ENCODE data around the gene FAM151A.
"Not testable (repeated sequence)": the region's sequence is repeated elsewhere in the genome, so short reads cannot be mapped to it uniquely, and the experiment has no call there.

The FAM151A gene

DNA sequence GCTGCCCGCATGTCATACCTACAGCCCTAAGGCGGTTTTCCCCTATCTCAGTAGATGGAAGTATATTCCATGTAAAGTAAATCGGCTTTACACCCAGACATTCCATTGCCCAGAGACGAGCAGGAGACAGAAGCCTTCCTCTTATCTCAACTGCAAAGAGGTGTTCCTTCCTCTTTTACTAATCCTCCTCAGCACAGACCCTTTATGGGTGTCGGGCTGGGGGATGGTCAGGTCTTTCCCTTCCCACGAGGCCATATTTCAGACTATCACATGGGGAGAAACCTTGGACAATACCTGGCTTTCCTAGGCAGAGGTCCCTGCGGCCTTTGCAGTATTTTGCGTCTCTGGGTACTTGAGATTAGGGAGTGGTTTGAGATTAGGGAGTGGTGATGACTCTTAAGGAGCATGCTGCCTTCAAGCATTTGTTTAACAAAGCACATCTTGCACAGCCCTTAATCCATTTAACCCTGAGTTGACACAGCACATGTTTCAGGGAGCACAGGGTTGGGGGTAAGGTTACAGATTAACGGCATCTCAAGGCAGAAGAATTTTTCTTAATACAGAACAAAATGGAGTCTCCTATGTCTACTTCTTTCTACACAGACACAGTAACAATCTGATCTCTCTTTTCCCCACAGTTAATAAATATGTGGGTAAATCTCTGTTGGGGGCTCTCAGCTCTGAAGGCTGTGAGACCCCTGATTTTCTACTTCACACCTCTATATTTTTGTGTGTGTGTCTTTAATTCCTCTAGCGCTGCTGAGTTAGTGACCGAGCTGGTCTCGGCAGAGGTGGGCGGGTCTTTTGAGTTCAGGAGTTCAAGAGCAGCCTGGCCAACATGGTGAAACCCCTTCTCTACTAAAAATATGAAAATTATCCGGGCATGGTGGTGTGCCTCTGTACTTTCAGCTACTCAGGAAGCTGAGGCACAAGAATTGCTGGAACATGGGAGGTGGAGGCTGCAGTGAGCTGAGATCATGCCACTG lies 13.4 kb upstream of the FAM151A start:
- DNase-seq, result not testable (repeated sequence)

DNA sequence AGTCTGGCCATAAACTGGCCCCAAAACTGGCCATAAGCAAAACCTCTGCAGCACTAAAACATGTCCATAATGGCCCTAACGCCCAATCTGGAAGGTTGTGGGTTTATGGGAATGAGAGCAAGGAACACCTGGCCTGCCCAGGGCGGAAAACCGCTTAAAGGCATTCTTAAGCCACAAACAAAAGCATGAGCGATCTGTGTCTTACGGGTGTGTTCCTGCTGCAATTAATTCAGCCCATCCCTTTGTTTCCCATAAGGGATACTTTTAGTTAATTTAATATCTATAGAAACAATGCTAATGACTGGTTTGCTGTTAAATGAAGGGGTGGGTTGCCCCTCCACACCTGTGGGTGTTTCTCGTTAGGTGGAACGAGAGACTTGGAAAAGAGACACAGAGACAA lies 12.5 kb upstream of the FAM151A start:
- not testable (repeated sequence) for DNase-seq

DNA sequence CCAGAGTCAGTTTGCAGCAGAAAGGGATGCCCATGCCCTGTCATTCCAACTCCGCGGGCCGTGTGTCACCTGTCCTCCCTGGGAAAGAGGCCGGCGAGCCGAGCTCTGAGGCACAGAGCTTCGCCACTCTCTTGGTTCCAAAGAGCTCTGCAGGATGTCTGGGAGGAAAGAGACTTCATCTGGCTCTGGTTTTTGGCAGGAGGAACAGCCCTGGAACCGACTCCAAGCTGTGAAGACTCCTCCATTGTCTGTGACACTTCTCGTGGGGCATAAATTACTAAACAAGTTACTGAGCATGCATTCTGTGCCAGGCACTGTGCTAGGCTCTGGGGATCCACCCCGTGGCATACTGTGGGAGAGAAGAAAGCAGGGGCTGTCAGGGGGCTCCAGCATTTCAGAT lies 3.9 kb upstream of the FAM151A start:
- no peak for DNase-seq

DNA sequence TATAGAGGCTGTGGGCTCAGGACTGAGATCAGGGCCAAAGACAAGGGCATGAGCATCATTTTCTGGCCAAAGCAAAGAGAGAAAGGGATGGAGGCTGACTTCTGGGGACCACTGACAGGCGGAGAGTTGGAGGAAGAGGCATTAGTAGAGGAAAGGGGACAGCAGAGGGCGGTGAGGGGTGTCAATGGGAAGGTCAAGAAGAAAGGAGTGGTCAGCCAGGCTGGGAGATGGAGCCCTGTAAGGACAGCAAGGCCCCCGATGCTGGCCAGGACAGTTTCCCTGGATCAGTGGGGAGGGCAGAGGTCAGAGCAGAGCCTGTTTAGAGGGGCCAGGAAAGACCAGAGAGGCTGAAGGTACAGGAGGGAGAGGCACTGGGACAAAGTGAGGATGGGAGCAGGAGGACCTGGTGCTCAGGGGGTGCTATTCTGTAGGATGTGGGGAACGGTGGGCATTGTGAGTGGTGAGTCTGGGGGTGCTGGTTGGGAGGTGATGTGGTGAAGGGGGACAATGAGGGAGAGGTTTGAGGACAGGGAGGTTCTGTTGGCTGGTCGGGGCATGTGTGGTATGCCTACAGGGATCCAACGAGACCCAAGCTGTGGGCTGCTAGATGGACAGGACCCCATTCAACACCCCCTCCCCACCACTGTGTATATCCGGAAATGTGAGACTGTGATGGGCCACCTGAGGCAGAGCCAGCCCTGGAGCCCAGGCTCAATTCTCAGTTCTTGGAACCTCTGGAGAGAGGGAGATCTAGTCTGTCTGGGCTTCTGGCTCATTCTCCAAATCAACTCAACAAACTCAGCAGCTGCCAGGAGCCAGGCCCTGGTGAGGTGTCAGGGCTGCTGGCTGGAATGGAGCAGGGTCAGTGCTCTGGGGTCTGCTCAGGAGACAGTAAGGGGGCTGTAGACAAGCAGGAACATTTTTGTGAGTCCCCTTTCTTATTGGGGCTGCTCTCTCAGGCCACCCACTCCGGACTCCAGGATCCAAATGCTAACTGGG lies 1.4 kb upstream of the FAM151A start:
- DNase-seq, result no peak

DNA sequence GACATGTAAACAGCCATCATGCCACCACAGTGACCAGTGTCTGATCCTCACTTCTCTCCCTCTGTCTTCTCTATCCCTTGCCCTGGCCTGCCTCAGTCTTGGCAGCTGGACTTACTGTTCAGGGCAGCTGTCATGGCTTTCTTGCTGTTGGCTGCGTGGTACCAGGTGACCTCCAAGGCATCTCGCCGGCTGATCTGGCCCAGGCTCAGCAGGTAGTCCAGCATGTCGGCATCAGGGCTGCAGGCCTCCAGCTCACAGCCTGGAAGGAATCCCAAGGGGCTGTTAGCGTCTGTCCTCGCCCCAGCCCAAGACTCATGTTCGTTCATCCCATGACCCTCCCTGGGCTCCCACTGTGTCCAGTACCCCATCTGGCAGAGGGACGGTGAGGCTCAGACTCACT lies 3.6 kb downstream of the FAM151A start:
- no peak for DNase-seq

DNA sequence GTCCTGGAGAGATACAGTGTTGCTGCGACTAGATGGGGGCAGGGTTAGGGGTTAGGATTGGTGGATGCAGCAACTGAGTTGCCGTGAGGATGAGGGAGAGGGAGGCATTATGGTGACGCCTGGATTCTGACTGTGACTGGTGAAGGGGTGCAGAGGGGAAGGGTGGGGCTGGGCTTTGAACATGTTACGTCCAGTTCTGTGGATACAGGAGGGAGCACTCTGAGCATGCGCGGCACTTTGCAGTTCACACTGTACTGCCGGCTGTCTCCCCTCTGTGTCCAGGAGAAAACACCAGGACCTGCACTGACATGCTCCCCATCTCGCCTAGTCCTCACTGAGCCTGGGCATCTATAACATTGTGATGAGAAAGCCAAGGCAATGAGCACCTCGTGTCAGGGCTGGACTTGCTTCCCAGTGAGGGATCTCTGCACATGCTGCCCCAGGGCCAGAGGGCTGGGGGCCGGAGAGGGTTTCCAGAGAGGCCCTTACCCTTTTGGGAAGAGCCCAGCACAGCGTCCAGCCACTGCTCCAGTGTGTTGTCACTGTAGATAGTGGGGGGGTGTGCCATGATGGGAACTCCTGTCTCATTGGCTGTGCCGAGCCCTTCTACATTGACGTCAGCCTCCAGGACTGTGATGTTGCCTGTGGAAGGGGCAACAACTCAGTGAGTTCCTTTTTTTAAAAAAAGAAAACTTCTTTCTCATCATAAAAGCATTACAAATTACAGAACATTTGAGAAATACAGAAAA lies 7.6 kb downstream of the FAM151A start:
- no peak for DNase-seq

DNA sequence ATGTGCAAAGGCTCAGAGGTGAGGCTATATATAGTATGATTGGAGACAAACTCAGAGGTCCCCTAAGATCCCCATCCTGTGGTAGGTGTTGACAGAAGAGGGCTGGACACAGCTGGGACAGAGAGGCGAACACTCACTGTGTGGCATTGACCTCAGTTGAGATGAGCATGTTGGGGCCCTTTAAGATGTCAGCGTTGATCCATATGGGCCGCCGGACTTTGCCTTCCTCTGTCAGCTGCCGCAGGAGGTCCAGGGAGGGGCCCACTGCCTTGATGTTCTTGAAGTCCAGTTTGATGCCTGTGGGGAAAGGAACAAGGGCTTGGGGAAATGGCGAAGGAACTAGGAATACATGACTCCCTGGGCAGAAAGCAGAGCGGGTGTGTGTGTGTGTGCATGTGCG lies 8.8 kb downstream of the FAM151A start:
- no peak for DNase-seq

DNA sequence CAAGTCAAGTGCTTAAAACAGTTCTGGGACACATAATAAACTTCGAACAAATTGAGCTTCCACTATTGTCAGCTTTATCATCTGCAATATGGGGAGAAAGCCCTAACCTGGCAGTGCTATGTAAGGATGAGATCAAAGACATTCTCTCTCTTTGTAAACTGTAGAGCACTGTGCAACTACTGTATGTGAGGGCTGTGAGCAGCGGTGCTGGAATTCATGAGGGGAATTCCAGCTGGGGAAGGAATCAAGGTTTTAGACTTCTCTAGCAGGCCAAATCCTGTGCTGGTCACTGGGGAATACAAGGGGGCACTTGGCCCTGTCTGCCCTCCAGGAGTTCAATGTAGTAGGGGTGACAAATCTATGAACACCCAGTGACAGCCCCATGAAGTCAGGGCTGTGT lies 9.3 kb downstream of the FAM151A start:
- no peak for DNase-seq

DNA sequence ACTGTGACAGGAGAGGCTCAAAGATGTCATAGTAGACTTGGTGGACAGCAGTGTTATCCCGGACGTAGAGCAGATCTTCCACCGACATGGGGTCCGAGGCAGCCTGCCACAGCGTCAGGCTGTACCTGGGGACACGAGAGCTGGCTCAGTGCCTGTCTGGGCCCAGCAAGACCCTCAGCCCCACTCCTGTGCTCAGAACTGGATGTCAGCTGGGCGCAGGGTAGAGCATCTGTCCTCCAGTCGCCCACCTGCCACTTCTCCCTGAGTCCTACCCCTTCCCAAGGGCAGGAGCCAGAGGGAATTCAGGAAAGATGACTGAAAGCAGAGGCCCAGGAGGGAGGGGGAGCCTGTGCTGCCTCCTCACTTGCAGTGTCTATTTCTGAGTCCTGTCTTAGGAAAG lies 11.7 kb downstream of the FAM151A start:
- DNase-seq, result no peak

DNA sequence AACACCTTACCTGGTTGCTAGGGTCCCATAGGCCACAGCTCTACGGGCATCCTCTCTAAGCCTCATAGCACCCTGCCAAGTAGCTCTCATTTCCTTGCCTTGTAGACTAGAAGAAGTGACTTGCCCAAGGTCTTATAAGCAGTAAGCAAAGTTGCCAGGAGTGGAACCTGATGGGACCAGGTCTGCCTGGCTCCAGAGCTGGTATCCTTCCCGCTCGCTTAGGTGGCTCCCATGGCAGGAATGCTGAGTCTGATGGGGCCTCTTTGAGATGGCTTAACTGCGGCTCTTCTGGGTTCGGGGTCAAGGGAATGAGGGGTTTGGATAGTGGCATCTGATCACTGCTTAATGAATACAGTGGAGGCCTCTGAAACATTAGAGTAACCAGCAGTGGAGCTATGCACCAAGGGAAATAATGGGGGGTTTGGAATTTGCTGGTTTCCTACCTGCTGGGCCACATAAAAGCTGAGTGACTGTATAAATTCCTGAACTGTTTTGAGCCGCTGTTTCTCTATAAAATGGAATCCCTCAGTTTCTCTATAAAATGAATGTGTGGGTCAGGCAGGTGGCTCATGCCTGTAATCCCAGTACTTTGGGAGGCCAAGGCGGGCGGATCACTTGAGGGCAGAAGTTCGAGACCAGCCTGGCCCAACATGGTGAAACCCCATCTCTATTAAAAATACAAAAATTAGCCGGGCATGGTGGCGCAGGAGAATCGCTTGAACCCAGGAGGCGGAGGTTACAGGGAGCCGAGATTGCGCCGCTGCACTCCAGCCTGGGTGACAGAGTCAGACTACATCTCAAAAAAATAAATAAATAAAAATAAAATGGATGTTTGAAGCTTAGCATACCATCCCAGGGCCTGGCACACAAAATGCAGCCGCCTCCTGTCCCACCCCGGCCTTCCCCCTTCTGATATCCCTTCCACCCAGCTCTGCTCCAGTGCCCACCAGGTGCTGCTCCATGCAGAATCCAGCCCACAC lies 12.4 kb downstream of the FAM151A start:
- no peak for DNase-seq

DNA sequence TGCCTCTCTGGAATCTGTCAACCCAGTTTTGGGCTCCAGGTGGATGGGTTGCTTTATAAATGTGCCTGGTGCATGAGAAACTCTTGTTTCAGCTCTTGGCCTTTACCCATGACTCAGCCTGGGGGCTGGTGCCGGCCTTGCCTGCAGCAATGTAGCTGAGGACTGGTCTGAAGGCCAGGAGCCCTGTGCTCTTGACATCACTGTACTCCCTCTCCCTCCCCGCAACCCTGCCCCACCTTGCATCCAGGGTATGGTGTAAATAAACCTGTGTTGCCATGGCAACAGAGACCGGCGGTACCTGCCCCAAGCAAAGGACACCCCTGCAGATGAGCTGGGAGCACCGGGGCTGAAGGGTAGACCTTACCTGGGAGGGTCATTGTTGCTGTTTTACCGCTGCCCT lies 13.3 kb downstream of the FAM151A start:
- DNase-seq, result no peak

DNA sequence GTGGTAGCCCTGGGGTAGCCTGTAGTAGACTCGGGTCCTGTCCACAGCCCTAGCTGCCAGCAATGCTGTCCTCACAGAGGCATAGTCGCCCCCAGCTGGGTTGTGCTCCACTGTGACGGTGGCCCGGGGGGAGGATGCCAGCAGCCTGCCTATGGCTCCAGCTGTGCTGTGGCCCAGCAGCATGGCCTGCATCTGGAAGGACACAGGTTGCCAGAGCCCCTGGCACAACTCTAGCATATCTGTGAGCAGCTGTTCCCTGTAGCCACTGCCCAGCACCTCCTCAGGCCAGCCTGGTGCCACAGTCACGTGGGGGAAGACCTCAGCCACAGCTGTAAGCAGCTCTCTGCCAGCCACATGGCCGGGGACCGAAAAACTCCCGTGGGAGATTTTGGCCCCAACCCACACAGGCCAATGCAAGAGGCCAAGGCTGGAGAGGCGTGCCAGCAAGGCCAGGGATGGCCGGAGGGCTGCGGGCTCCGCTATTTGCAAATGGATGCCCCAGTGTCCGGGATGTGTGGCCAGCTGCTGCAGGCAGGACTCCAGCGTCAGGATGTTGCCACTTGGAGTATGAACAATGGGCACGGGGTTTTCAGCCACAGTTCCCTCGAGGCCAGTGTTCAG lies 13.9 kb downstream of the FAM151A start:
- DNase-seq, result no peak

DNA sequence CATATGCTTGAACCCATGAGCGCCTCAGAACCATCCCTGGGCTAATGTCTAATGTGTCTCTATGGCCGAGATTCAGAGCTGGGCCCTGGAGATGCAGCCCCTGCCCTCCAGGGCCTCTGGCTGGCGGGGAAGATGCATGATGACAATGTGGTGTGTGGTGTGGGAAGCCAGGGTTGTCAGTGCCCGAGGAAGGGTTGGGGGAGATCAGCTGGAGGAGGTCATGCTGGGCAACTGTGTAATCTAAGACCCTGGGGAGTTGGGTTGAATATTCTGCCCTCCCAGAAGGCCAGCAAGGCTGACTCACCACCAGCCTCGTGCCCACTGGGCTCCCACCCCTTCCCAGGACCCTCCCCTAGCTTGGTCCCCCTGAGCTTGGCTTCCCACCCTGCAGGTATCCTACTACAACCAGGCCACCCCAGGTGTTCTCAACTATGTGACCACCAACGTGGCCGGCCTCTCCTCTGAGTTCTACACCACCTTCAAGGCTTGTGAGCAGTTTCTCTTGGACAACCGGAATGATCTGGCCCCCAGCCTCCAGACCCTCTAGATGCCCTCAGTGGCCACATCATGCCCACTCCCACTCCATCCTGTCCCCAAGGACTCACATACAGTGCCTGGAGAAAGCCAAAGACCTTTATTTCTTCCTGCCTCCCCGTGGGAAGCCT lies 14.6 kb downstream of the FAM151A start:
- DNase-seq, result no peak

DNA sequence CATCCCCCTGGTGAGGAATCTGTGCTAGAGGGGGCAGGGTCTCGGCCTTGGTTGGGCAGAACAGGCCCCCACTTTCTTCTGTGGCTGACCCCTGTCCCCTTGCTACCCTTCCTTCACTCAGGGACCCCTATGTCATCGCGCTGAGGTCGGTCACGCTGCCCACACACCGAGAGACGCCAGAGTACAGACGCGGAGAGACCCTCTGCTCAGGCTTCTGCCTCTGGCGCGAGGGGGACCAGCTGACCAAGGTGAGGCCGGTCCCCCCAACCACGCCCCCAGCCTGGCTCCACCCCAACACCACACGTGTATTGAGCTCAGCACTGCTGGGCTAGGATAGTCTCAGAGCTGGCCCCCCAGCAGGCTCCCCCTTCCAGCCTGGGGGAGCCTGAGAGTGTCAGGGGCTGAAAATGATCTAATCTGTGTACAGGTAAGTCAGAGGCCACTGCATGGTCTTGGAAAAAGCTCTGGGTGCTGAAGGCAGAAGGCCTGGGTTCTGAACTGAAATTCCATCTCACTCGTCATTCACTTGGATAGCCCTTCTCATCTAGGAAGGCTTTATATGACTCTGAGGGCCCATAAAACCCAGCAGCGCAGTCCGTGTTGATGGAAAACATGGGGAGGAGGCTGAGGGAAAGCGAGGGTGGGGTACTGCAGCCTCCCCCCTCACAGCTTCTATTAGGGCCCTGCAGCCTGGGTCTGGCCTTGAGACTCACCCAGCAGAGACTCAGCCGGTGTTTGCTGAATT lies 15.3 kb downstream of the FAM151A start:
- DNase-seq, result no peak

DNA sequence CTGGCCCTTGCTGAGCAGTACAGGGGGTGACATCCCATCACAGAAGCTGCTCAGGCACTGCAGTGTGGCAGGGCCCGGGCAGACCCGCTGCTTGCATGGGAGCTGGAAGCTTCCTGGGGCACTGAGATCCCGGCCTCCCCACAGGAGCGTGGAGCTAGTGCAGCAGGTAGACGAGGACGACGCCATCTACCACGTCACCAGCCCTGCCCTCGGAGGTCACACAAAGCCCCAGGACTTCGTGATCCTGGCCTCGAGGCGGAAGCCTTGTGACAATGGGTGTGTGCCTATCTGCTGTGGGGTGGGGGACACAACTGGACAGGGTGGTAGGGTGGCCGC lies 16.4 kb downstream of the FAM151A start:
- DNase-seq, result no peak

DNA sequence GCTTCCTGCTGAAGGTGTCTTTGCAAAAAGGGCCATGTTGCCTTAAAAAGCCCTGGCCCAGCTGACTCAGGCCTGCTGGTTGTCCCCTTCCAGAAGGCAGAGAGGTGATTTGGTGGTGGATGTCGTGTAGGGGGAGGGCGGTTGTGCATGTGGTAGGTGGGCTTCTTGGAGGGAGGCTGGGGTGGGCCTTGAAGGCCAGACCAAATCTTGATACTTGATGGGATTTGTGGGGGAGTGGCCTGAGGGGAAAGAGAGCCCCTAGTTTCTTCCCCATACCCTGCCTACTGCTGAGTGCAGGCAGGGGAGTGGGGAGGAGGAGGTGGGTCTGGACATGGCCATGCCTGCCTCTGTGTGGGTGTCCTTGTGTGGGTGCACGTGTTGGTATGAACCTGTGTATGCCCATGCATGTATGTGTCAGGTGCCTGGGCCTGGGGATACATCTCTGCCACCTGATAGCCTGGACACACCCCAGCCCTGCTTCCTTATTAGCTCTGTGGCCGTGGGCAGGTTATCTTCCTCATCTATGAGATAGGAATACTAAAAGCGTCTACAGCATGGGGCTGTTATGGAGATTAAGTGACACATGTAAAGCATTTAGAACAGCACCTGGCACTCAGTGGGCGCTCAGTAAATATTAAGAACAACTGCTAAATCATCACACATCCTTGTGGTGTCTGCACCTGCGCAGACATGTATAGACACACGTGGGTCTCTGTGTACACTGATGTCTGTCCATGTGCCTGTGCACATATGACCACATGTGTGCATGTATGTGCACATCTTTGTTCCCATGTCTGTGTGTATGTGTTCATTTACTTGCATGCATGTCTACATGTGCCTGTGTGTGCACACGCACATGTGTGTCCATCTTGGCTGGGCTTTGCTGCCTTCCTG lies 17.0 kb downstream of the FAM151A start:
- DNase-seq, result no peak

DNA sequence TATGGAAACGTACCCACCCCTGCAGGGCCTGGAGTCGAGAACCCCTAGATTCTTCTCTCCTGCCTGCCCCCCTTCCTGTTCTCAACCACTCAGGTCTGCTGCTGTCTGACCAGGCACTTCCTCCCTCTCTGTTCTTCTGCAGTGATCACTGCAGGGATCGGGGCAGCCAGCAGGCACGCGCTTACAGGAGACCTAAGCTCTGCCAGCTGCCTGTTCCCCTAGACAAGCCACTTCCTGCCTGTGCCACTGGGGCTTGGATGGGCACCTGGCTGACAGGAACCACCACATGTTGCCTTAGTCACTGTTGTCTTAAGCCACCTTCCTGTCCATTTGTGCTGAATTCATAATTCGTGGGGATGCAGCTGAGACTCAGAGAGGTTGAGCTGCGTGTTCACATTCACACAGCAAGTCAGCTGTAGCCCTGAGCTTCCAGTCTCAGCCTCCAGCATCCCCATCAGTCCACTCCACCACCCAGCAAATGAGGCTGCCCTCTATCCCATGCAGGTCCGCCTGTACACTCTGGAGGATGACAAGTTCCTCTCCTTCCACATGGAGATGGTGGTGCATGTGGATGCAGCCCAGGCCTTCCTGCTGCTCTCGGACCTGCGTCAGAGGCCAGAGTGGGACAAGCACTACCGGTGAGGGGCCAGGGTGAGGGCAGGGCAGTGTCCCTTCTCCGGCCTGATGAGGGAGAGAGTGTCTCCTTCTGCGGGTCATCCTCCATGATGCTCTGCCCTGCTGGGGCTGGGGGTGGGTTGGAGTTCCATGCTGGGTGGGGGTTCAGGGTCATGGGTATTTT lies 18.6 kb downstream of the FAM151A start:
- DNase-seq, result peak; percentile 31

DNA sequence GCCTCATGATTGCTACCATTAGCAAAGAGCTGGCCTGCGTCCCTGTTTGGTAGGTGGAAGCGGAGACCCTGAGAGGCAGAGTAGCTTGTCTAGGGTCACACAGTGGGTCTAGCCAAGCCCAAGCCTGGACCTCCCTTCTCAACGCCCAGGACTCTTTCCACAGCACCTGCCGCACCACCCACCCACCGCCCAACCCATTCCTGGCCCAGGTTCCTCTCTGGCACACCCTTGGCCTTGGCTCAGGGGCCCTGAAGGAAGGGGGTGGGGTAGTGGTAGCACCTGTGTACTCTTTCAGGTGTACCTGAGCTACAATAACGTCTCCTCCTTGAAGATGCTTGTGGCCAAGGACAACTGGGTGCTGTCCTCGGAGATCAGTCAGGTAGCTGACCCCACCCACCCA lies 19.3 kb downstream of the FAM151A start:
- DNase-seq, result no peak
